T-cell (primary cell): ENCODE measurements around the gene CYTH1. TPM values are rescaled to one million over a fixed set of nuclear protein-coding genes. Genes with fewer than 3 reads are reported as not detected.
A peak's percentile ranks its signal among the peaks of the same experiment; 100 is the strongest.

Experiments
- ATAC-seq, 4 experiments: fragments of 200-7000 bp in 3 of 4; fragments of 150-1000 bp in 1 of 4; cut with Tn5 transposase; replicated peaks in 1 of 4; 1 replicate in 3 of 4; 2 replicates in 1 of 4; pipeline ENCODE4 v1.10.0; 2021; ENCODE audit warnings: moderate library complexity in 3 of 4, mild to moderate bottlenecking in 2 of 4, moderate number of reproducible peaks in 1 of 4
- CTCF ChIA-PET, 2 donors: fragments of 300-600 bp; sonication (Branson Sonifier 250); formaldehyde crosslinking; loops; one replicate each; lab custom pipeline; 2022; ENCODE audit warnings: antibody characterized with exemption in 2 of 2; lab: Charles Lee
- POLR2A ChIA-PET, 2 donors: fragments of 300-600 bp; sonication (Branson Sonifier 250); formaldehyde crosslinking; loops; one replicate each; lab custom pipeline; 2022; ENCODE audit warnings: antibody characterized with exemption in 2 of 2; lab: Charles Lee
- DNase-seq, 35 experiments: peaks; one replicate each; pipeline versions ENCODE4 v3.0.0 to v3.0.0-alpha.2; 2013 to 2023
- H3K27ac ChIP-seq: one replicate; pipeline ENCODE4 v1.5.1; 2013; ENCODE audit warnings: low read length
- H3K27me3 ChIP-seq, 2 experiments: replicated peaks in 1 of 2; 1 replicate in 1 of 2; 2 replicates in 1 of 2; pipeline versions ENCODE4 v1.6.1 to v1.7.0; 2013; ENCODE audit warnings: low read length in 1 of 2, mixed read lengths in 1 of 2; ENCODE audit not compliant: control insufficient read depth in 2 of 2, insufficient read depth in 2 of 2; ENCODE audit errors: extremely low read depth in 1 of 2
- H3K36me3 ChIP-seq, 2 donors: 1 replicate in 1 of 2; 2 replicates in 1 of 2; pipeline versions ENCODE4 v1.6.1 to v1.7.0; 2013; ENCODE audit warnings: low read length in 1 of 2; ENCODE audit not compliant: control insufficient read depth in 2 of 2, insufficient read depth in 1 of 2; ENCODE audit errors: extremely low read depth in 1 of 2
- H3K4me1 ChIP-seq, 2 experiments: 1 replicate in 1 of 2; 2 replicates in 1 of 2; pipeline versions ENCODE4 v1.6.1 to v1.7.0; 2013; ENCODE audit warnings: low read length in 2 of 2, mixed read lengths in 1 of 2; ENCODE audit not compliant: insufficient read depth in 2 of 2, control insufficient read depth in 1 of 2; ENCODE audit errors: extremely low read depth in 1 of 2
- H3K4me3 ChIP-seq, 2 donors: 1 replicate in 1 of 2; 2 replicates in 1 of 2; pipeline versions ENCODE4 v1.5.1 to v1.7.0; 2013; ENCODE audit warnings: mild to moderate bottlenecking in 2 of 2, low read length in 1 of 2, moderate library complexity in 1 of 2; ENCODE audit not compliant: control insufficient read depth in 1 of 2; ENCODE audit errors: extremely low read depth in 1 of 2
- H3K9me3 ChIP-seq: 2 replicates; pipeline ENCODE4 v1.7.0; 2013
- H3K27ac Mint-ChIP-seq, 2 donors: one replicate each; pipeline ENCODE4 v1.8.0; 2020 to 2021; ENCODE audit warnings: mild to moderate bottlenecking in 2 of 2, mixed read lengths in 2 of 2
- H3K27me3 Mint-ChIP-seq, 2 donors: one replicate each; pipeline ENCODE4 v1.8.0; 2021 to 2022; ENCODE audit warnings: mixed read lengths in 2 of 2
- H3K36me3 Mint-ChIP-seq: one replicate; pipeline ENCODE4 v1.8.0; 2021; ENCODE audit warnings: mixed read lengths
- H3K4me1 Mint-ChIP-seq, 3 donors: one replicate each; pipeline ENCODE4 v1.8.0; 2020 to 2022; ENCODE audit warnings: mixed read lengths in 3 of 3, mild to moderate bottlenecking in 1 of 3
- H3K4me3 Mint-ChIP-seq, 3 donors: one replicate each; pipeline ENCODE4 v1.8.0; 2020 to 2022; ENCODE audit warnings: mild to moderate bottlenecking in 3 of 3, mixed read lengths in 3 of 3, moderate library complexity in 3 of 3
- H3K9me3 Mint-ChIP-seq, 3 donors: one replicate each; pipeline ENCODE4 v1.8.0; 2020 to 2022; ENCODE audit warnings: mixed read lengths in 3 of 3
- WGBS: methylation state at CpG from one replicate; pipeline ENCODE4 v1.1.5; 2013; ENCODE audit warnings: missing lambda C conversion rate; ENCODE audit not compliant: insufficient coverage; 5-methylcytosine and 5-hydroxymethylcytosine counted together
- total RNA-seq, 35 experiments: library from RNA in 6 of 35; stranded (reverse) in 6 of 35; fragments of 120-200 nt in 1 of 35; gene quantifications; one replicate each; pipeline versions ENCODE4 v1.2.1 to v1.2.4 and lab custom pipeline; 2013 to 2026

The CYTH1 gene
- total RNA-seq, 5 donors from 2014 or later (not counting 1 experiment from before 2014, with no cell fraction given) = 357 to 509 (median 372) TPM

DNA sequence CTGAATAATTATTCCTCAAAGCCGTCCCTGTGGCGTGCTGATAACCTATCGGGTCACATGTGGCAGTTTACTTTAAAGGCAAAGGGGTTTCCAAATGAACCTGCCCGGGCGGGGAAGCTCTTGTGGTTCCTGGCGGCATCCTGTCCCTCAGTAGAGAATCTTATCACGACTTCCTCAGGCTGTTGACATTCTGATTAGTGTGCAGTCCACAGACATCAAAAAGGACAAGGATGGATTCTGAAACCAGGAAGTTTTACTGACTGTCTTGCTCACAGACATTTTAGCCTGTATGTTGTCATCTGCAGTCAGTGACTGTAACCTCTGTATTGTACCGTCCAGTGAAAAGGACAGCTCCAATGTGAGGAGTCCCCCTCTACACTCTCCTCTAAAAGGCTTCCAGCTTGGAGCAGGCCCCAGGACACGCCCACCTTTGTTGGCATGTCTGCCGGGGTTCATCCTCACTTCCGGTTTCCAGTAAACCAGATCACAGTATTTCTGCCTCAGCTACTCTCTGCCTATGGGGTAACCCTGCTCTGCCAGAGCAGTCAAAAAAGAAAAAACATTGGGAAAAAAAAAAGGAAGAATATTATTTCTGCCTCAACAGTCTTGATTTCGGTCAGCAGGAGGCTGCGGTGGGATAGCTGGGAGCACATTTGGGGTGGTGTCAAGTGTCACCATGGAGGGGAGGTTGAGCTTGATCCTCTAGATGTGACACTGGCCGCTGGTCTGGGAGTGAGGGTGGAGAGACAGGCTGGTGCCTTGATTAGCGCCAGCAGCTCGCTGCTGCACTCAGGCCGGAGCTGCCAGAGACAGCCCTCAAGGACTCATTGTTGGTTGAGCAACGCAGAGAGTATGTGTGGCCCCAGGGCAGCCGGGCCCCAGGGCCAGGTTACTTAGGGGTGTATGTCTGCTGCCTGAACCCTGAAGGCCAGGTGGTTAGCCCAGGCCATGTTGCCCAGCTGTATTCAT is 115.8 kb downstream of the CYTH1 start:
- peak overlapping the region; percentile 57 for H3K27ac ChIP-seq
- ChIA-PET CTCF (interaction anchor here in 1 of 2 donors (0.5 kb wide), 2 partner anchors 41 to 1335 kb away, joined by 3 to 5 read pairs; no protein-coding TSS in a partner anchor), POLR2A (no interaction called here)
- no peaks in the 10 kb centered on the region for H3K9me3 ChIP-seq
- Mint-ChIP-seq H3K9me3 (no peaks in the 10 kb centered on the region), H3K4me1 (peaks cover 38 to 48% (median 41%) of the 10 kb centered on the region in 3 donors), H3K27ac (peak overlapping the region; percentile 90 to 92), H3K36me3 (peaks cover 15% of the 10 kb centered on the region), H3K27me3 (no peaks in the 10 kb centered on the region), H3K4me3 (peak overlapping the region; percentile 57 to 79 (median 58))
- H3K4me3 ChIP-seq = no peak overlapping the region
- peak; percentile 67 to 85 (median 75) for ATAC-seq
- H3K36me3 ChIP-seq = peaks cover 6 to 14% of the 10 kb centered on the region in 2 donors
- H3K27me3 ChIP-seq = no peaks in the 10 kb centered on the region
- peaks cover 15 to 26% of the 10 kb centered on the region in 2 experiments for H3K4me1 ChIP-seq
- 44% methylated on average over 15 of the region's 19 CpGs for WGBS
- peak in 34 of 35 experiments; percentile 30 to 78 (median 57) for DNase-seq

DNA sequence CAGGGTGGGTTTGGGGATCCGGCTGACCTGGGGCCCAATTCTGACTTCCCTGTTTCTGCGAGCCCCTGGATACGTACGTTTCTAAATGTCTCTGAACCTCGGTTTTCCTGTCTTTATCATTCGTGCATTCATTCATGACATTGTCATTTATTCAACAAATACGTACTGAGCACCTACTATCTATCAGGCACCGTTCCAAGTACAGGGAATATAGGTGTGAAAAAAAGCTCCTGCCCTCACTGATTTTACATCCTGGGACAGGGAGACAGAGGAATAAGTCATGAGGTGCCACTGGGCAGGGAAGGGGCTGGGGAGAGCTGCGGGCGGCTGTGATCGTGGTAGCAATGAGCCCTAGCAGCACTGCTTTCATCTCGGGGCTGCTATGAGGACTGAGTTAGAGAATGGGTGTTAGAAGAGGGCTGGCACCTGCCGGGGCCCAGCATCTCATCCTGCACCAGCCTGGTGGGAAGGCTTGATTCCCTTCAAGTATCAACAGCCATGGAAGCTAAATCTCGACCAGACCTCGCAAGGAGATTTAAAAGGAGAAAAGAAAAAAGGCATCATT is 116.6 kb downstream of the CYTH1 start:
- peak overlapping the region; percentile 90 to 92 for H3K27ac Mint-ChIP-seq
- ATAC-seq (peak; percentile 42 to 53 (median 48)), DNase-seq (no peak)
- peaks cover 38 to 46% (median 40%) of the 10 kb centered on the region in 3 donors for H3K4me1 Mint-ChIP-seq
- POLR2A ChIA-PET = no interaction called here
- 40% methylated on average over 5 of the region's 15 CpGs for WGBS
- peak overlapping the region; percentile 57 for H3K27ac ChIP-seq
- no peaks in the 10 kb centered on the region for H3K27me3 ChIP-seq
- H3K9me3 Mint-ChIP-seq = no peaks in the 10 kb centered on the region
- H3K4me3 ChIP-seq = no peak overlapping the region
- no peaks in the 10 kb centered on the region for H3K27me3 Mint-ChIP-seq
- H3K9me3 ChIP-seq = no peaks in the 10 kb centered on the region
- peaks cover 15 to 26% of the 10 kb centered on the region in 2 experiments for H3K4me1 ChIP-seq
- H3K36me3 ChIP-seq = peaks cover 3 to 14% of the 10 kb centered on the region in 2 donors
- H3K36me3 Mint-ChIP-seq = peaks cover 8% of the 10 kb centered on the region
- peak overlapping the region; percentile 57 to 79 (median 58) for H3K4me3 Mint-ChIP-seq
- CTCF ChIA-PET = interaction anchor here in 1 of 2 donors (0.5 kb wide), 1 partner anchor 1335 kb away, joined by 5 read pairs; no protein-coding TSS in a partner anchor

DNA sequence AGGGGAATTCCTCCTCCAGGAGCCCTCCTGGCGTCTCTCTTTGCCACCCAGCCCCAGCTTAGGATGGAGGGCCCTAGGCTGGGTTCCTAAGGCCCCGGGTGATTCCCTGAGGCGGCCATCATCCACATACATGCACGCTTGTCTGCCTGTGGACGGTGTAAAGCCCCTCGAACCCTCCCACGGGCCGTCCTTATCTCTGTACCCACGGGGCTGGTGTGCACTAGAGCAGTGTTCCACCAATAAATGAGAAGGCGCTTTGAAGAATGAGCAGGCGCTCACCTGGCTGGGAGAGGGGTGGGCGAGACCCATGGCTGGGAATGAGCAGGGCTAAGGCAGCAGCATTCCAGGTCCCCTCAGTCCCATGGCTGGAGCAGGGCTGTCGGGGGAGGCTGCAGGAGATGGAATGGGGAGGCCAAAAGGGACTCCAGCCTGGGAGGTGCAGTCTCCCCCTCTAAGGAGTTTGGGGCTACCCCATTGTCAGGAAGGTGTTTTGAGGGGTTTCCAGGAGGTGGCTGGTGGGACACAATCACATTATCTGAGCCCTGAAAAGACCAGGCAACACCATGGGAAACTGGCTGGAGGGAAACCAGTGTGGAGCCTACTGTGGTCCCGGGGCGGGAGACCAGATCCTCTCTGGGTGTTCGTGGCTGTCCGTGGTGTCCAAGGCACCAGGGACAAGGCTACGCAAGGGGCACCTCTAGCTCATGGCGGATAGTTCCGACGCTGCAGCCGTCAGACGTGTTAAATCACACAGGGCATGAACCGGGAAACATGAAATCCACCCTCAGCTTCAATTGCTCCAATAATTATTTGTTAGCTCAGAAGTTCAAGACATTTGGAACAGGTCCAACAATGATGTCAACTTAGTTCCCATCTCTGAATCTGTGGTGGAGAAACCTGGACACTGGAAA is 117.3 kb downstream of the CYTH1 start:
- no peaks in the 10 kb centered on the region for H3K27me3 Mint-ChIP-seq
- peaks cover 6% of the 10 kb centered on the region for H3K36me3 Mint-ChIP-seq
- no peak overlapping the region for H3K27ac Mint-ChIP-seq
- H3K27me3 ChIP-seq = no peaks in the 10 kb centered on the region
- H3K4me3 ChIP-seq = no peak overlapping the region
- peak overlapping the region in 1 of 3 donors; percentile 79 for H3K4me3 Mint-ChIP-seq
- H3K27ac ChIP-seq = no peak overlapping the region
- ATAC-seq = no peak
- H3K4me1 Mint-ChIP-seq = peaks cover 31 to 45% (median 38%) of the 10 kb centered on the region in 3 donors
- H3K36me3 ChIP-seq = peaks cover 3 to 7% of the 10 kb centered on the region in 2 donors
- ChIA-PET CTCF (interaction anchor here in 1 of 2 donors (0.6 kb wide), 1 partner anchor 80 kb away, joined by 3 read pairs; no protein-coding TSS in a partner anchor), POLR2A (no interaction called here)
- 98% methylated on average over 18 of the region's 24 CpGs for WGBS
- peaks cover 15 to 26% of the 10 kb centered on the region in 2 experiments for H3K4me1 ChIP-seq
- H3K9me3 ChIP-seq = no peaks in the 10 kb centered on the region
- DNase-seq = no peak
- H3K9me3 Mint-ChIP-seq = no peaks in the 10 kb centered on the region

DNA sequence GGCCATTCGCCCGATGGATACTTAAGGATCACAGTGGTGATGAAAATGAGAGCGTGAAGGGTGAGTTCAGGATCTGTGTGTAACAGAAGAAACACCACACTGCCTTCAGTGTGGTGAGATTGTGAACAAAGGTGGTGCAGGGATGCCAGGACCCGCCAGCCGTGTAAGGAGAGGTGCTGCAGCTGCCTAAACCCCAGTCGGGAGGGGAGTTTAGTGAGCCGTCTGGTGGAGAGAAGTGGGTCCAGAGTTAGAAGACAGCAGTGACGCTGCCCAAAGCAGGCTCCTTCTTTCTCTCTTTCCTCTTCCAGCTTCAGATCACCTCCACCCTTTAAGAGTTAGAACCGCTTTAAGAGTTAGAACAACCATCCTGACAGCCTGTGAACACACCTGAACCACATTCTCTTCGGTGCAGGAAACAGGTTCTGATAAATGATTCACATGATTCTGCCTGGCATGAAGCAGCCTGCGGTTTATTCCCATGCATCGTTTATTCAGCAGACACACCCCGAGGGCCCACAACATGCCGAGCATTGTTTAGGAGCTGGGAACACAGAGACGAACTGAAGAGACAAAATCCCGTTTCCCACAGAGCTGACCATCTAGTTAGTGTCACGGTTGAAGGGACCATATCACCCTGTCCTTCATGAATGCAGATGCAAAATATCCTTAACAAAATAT is 120.8 kb downstream of the CYTH1 start:
- H3K27ac ChIP-seq = no peak overlapping the region
- no peak for ATAC-seq
- ChIA-PET CTCF (no interaction called here), POLR2A (no interaction called here)
- H3K27me3 ChIP-seq = no peaks in the 10 kb centered on the region
- Mint-ChIP-seq H3K4me3 (no peak overlapping the region), H3K9me3 (no peaks in the 10 kb centered on the region), H3K27ac (no peak overlapping the region), H3K36me3 (no peaks in the 10 kb centered on the region), H3K4me1 (peaks cover 12 to 19% (median 18%) of the 10 kb centered on the region in 3 donors), H3K27me3 (no peaks in the 10 kb centered on the region)
- no peak for DNase-seq
- no peak overlapping the region for H3K4me3 ChIP-seq
- no peaks in the 10 kb centered on the region for H3K36me3 ChIP-seq
- H3K4me1 ChIP-seq = peaks cover 6 to 15% of the 10 kb centered on the region in 2 experiments
- H3K9me3 ChIP-seq = no peaks in the 10 kb centered on the region
- 83% methylated on average over 13 of the region's 17 CpGs for WGBS

DNA sequence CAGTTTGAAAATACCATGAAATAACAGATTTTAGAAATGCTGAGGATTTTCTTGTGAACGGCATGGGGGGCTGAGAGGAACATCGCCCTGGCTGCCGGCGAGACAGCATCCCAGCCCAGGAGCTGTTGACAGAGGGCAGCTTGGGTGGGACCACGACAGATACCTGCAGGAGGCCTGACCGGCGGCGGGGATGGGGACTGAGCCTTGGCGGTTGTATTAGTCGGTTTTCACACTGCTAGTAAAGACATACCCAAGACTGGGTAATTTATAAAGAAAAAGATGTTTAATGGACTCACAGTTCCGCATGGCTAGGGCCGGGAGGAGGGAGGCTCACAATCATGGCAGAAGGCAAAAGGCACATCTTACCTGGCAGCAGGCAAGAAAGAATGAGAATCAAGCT is 122.5 kb downstream of the CYTH1 start:
- CTCF ChIA-PET = no interaction called here
- H3K4me1 Mint-ChIP-seq = peaks cover 0 to 3% (median 3%) of the 10 kb centered on the region in 3 donors
- no peaks in the 10 kb centered on the region for H3K27me3 Mint-ChIP-seq
- no peaks in the 10 kb centered on the region for H3K9me3 ChIP-seq
- no peaks in the 10 kb centered on the region for H3K36me3 ChIP-seq
- DNase-seq (no peak), ATAC-seq (no peak)
- H3K9me3 Mint-ChIP-seq = no peaks in the 10 kb centered on the region
- H3K27ac ChIP-seq = no peak overlapping the region
- no peak overlapping the region for H3K27ac Mint-ChIP-seq
- no peaks in the 10 kb centered on the region for H3K36me3 Mint-ChIP-seq
- H3K4me3 Mint-ChIP-seq = no peak overlapping the region
- H3K27me3 ChIP-seq = no peaks in the 10 kb centered on the region
- WGBS = 100% methylated on average over 3 of the region's 12 CpGs
- H3K4me1 ChIP-seq = no peaks in the 10 kb centered on the region
- no peak overlapping the region for H3K4me3 ChIP-seq
- POLR2A ChIA-PET = no interaction called here
